GM12801 (cell line): ENCODE results near the gene CDC5L.

Experiments
- TF ChIP-seq, protein P1 (sequence below): IDR thresholded peaks from one replicate; pipeline ENCODE4 v1.5.1; 2011; ENCODE audit warnings: control low read depth; ENCODE audit not compliant: insufficient read length; ENCODE audit errors: extremely low read depth

CDC5L gene

DNA sequence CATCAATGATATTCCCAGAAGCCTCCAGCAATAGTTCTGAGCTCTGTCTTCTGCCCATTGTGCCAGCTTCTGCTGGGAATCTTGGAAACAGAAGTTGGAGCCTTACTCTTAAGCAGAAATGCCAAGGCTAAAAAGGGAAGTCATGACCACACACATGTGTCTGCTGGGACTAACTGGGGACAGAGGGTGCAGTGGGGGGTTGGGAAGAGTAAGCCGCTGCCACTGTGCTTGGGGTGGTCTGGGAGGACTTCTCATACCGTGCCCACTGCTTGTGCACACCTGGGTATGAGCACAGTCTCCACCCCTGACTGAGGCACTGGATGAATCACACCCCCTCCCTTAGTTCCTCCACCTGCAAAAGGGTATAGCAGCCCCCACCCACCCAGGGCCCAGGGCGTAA is 90.7 kb downstream of the CDC5L start:
- TF ChIP-seq, protein P1, sequence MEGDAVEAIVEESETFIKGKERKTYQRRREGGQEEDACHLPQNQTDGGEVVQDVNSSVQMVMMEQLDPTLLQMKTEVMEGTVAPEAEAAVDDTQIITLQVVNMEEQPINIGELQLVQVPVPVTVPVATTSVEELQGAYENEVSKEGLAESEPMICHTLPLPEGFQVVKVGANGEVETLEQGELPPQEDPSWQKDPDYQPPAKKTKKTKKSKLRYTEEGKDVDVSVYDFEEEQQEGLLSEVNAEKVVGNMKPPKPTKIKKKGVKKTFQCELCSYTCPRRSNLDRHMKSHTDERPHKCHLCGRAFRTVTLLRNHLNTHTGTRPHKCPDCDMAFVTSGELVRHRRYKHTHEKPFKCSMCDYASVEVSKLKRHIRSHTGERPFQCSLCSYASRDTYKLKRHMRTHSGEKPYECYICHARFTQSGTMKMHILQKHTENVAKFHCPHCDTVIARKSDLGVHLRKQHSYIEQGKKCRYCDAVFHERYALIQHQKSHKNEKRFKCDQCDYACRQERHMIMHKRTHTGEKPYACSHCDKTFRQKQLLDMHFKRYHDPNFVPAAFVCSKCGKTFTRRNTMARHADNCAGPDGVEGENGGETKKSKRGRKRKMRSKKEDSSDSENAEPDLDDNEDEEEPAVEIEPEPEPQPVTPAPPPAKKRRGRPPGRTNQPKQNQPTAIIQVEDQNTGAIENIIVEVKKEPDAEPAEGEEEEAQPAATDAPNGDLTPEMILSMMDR: no peak

DNA sequence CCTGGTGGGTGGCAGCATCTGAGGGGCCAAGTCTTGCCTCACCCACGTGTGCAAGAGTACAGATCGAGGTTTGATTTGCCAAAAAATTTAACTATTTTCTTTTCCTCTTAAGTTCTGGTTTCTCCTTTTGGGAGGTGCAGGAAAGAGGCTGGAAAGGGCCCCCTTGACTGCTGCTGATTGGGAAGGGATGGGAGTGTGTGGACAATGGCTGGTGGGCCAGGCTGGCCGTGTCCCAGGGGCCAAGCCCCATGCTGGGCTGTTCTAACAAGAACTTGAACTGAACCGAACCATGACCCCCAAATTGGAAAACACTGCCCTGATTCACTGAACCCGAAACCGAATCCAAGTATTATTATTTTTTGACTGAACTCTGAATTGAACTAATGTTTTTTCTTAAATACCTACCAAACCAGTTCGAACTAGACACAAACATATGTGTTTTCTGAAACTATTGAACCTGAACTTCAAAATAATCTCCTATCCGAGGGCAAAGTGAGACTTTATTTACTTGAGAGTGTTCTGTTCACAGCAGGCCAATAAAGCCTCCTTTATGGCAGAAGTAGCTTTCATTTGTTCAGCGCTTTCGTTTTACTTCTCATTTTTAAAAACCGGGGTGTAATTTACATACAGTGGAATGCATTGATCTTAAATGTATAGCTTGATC is 91.2 kb downstream of the CDC5L start:
- TF ChIP-seq, protein P1: no peak

DNA sequence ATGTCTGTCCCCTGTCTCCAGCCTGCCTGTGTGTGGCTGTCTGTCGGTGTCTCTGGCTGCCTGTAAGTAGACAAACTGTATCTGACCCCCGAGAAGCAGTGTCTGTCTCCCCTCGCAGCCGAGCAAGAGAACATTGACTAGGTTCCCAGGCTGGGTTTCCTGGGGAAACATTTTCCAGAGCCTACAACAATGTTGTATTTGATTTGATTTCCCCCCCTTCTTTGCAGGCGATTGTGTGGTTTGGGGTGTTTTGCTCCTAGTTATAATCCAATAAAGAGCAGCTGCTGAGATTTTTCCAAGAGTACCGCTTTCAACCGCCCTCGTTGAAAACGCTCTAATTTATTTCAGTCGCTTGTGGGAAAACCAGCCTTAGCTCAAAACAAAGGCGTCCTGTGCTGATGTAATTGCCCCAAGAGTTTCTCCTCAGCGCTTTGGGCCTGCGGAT is 92.6 kb downstream of the CDC5L start:
- TF ChIP-seq, protein P1: no peak

DNA sequence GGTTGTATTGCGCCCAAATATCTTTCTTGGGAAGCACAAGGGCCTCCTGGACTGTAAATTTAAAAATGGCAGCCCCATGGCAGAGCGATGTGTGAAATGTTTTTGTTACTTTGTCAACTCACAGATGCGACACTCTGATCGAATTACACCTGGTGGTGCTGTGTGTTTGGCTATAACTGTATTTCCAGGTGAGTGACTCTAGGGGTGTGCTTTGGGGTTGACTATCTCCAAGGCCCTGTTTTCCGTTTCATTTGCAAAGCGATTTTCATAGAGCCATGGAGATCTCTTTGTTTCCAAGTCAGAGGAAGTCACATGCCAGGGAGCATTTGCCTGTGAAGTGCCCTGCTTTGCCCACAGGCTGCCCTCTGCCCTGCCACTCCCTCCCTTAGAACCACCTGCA is 93.5 kb downstream of the CDC5L start:
- TF ChIP-seq, protein P1: no peak

DNA sequence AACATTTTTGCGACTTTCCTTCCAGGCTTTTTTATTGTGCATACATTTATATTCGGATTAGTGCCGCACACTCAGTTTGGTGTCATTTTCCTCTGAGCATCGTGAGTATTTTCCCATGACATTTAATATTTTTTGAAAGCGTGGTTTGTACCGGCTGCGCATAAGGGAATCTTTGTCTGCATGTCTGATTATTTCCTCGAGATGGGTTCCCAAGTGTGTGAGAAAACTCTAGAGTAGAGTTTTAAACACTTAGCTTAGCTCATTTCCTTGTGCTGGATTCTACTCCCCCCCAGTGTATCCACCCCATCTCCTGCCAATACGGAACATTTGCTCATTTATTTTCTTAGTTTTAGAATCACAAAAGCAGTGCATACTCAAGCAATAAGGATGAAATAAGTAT is 94.3 kb downstream of the CDC5L start:
- TF ChIP-seq, protein P1: no peak

DNA sequence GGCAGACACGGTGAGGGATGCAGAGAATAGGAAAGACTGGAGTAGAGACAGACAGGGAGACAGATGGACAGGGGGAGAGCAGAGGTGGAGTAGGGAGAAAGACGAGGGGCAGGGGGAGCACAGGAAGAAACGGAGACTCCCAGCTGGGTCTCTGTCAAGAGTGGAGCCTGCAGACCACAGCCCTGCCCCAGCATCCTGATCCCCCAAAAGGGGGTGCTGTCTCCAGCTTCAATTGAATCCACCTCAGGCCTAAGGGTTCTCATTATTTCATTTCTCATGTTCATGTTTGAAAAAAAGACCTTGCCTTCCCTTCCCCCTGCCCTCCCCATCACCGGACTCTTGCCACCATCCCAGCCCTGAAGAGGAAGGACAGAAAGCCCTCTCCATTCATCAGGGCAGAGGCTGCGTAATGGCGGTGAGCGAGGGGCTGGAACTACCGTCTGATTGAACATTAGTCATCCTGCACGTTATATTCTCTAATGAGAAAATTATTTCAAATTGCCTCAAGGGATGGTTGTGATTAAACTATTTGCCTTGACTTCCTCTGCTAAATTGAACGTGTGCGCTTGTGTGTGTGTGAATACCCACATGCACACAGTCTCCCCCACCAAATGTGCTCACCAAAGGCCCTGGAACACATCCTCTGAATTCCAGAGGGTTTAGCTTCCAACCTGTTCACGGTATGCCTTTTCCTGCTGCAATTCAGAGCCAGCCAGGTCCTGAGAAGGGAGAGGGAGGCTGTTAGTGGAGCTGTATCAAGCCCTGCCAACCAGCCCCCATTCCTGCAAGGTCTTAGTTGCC is 98.3 kb downstream of the CDC5L start:
- TF ChIP-seq, protein P1: no peak

DNA sequence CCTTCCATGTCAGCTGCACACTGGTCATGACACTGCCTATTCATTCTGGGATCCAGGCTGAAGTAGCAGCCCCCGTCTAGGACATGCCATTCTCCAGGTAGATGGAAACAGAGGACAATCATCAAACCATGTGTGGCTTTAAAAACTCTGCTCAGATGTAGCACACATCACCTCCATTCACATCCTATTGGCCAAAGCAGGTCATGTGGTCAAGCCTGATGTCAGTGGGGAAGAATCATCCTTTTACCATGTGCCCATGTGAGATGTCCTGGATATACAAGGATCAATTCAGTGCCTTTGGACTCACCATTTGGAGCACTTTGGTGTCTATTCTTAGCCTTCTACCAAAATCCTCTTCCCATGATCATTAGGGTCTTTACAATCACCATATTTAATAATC is 99.5 kb downstream of the CDC5L start:
- TF ChIP-seq, protein P1: no peak
